ENCODE results near the gene NIPAL4. TPM values are rescaled to one million over a fixed set of nuclear protein-coding genes. Genes with fewer than 3 reads are reported as not detected.

The NIPAL4 gene
- total RNA-seq, 2 donors from 2014 or later: 0.27 to 0.49 TPM

DNA sequence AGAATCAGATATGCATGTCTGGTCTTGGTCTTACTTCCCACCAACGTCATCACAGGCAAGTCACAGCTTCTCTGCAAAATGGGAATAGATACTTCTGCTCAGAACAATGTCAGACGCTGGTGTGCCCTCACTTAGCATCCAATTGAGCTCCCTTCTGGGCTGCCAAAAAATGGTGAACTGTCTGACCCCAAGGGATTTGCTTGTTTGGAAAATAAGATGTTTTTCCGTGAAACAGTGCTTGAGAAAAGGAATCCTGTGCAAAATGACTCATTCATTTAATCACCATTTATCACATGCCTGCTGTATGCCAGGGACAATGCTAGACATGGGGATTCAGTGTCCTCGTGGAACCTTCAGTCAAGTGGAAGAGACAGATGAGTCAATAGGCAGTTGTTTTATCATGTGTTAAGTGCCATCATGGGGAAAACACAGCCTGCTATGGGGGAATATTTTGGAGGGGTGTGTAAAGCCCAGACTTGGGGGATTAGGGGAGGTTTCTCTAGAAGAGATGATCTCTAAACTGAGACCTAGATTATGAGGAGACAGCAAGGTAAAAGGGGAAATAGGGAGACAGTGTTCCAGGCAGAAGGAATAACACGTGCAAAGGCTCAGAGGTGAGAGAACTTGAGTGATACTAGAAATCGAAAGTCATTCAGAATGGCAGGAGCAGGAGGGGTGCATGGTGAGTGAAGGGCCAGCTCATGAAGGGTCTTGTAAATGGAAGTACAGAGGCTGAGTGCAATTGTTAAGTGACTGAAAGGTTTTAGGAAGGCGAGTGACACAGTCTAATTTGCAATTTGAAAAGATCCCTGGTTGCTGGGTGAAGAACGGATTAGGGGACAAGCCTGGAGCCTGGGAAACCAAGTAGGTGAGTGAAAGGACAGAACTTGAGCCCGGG lies 3.9 kb downstream of the NIPAL4 start:
- Histone ChIP-seq H3K27me3 (replicated peaks; ENCODE audit: insufficient read depth) (no peaks in the 10 kb centered on the region), H3K9me3 (no peaks in the 10 kb centered on the region), H3K4me3 (no peak overlapping the region), H3K36me3 (no peaks in the 10 kb centered on the region), H3K4me1 (ENCODE audit: control insufficient read depth in 1 of 2, low read depth in 2 of 2) (peaks cover 4 to 24% of the 10 kb centered on the region in 2 donors), H3K27ac (no peak overlapping the region)
- ATAC-seq (ENCODE audit: insufficient number of reproducible peaks, low FRiP score, low read depth) (no peak), DNase-seq (ENCODE audit: low spot score) (no peak)
- TF ChIP-seq, protein P1, sequence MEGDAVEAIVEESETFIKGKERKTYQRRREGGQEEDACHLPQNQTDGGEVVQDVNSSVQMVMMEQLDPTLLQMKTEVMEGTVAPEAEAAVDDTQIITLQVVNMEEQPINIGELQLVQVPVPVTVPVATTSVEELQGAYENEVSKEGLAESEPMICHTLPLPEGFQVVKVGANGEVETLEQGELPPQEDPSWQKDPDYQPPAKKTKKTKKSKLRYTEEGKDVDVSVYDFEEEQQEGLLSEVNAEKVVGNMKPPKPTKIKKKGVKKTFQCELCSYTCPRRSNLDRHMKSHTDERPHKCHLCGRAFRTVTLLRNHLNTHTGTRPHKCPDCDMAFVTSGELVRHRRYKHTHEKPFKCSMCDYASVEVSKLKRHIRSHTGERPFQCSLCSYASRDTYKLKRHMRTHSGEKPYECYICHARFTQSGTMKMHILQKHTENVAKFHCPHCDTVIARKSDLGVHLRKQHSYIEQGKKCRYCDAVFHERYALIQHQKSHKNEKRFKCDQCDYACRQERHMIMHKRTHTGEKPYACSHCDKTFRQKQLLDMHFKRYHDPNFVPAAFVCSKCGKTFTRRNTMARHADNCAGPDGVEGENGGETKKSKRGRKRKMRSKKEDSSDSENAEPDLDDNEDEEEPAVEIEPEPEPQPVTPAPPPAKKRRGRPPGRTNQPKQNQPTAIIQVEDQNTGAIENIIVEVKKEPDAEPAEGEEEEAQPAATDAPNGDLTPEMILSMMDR (IDR thresholded peaks at IDR 0.05): no peak

DNA sequence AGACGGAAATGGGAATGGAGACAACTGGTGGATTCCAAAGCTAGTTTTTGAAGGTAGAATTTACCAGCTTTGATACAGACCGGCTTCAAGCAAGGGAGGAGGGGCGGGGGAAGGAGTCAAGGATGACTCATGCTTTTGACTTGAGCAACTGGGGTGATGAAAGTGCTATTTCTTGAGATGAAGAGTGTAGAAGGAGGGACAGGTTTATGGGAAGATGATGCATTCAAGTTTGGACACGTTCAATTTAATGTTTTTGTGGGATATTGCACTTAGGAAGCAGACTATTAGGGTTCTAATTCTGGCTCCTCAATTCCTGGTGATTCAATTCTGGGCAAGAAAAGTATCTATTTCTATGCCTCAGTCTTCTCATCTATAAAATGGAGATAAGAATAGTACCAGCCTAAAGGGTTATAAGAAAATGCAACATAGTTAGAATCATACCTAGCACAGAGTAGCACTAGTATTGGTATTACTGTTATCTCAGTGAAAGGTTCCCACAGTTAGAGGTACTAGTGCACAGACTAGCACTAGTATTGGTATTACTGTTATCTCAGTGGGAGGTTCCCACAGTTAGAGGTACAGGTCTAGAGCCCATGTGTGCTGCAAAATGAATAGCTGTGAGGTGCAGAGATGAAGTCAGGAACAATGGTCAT lies 4.6 kb downstream of the NIPAL4 start:
- DNase-seq (ENCODE audit: low spot score) (peak; percentile 51), ATAC-seq (ENCODE audit: insufficient number of reproducible peaks, low FRiP score, low read depth) (peak; percentile 84)
- TF ChIP-seq, protein P1 (IDR thresholded peaks at IDR 0.05): no peak
- no peaks in the 10 kb centered on the region for H3K9me3 ChIP-seq
- no peak overlapping the region for H3K27ac ChIP-seq
- no peak overlapping the region for H3K4me3 ChIP-seq
- H3K27me3 ChIP-seq (replicated peaks; ENCODE audit: insufficient read depth): no peaks in the 10 kb centered on the region
- peaks cover 4 to 24% of the 10 kb centered on the region in 2 donors for H3K4me1 ChIP-seq (ENCODE audit: control insufficient read depth in 1 of 2, low read depth in 2 of 2)
- no peaks in the 10 kb centered on the region for H3K36me3 ChIP-seq

DNA sequence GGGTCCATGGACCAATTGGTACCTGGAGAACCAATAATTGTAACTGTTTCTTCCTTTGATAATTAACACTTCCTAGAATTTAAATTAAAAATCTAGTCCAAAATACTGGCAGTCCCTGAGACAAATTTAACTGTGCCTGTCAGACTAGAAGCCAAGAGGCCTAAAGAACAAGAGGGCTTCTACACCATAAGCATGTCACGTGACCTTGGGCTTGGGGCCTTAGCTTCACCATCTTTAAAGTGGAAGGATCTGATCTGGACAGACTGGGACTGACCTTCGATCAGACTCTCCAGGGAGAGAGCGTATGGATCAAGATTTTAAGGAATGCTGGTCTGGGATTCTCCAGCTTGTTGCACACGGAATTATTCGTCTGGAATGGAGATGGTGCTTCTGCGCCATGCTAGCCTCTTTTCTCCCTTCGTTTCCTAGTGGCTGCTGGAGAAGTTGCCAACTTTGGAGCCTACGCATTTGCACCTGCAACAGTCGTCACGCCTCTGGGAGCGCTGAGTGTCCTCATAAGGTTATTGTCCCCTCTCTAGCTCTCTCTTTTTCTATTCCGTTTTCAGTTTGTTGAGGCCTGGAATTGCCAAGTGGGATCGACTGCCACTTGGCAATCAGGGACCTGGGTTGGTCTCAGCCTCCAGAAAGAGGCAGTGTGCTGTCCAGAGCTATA lies 8.4 kb downstream of the NIPAL4 start:
- DNase-seq (ENCODE audit: low spot score): no peak
- Histone ChIP-seq H3K27me3 (replicated peaks; ENCODE audit: insufficient read depth) (no peaks in the 10 kb centered on the region), H3K9me3 (no peaks in the 10 kb centered on the region), H3K27ac (no peak overlapping the region), H3K4me3 (no peak overlapping the region), H3K4me1 (ENCODE audit: control insufficient read depth in 1 of 2, low read depth in 2 of 2) (peaks cover 5 to 16% of the 10 kb centered on the region in 2 donors), H3K36me3 (no peaks in the 10 kb centered on the region)
- ATAC-seq (ENCODE audit: insufficient number of reproducible peaks, low FRiP score, low read depth): no peak
- TF ChIP-seq, protein P1 (IDR thresholded peaks at IDR 0.05): no peak

DNA sequence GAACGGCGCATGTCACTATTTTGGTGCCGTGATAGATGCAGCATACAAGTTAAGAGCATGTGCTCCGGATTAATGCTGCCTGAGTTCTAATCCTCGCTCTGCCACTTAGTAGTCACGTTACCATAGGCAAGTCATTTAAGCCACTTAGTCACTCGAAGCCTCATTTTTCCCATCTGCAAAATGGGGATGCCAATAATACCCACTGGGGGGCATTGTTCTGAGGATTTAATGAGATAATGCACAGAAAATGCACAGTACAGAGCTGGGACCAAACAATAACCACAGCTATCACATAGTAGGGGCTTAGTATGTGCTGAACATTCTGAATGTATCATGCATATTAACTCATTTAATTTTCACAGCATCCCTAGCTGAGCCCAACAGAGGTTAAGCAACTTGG lies 9.1 kb downstream of the NIPAL4 start:
- Histone ChIP-seq H3K4me1 (ENCODE audit: control insufficient read depth in 1 of 2, low read depth in 2 of 2) (peaks cover 9 to 22% of the 10 kb centered on the region in 2 donors), H3K4me3 (no peak overlapping the region), H3K36me3 (no peaks in the 10 kb centered on the region), H3K27me3 (replicated peaks; ENCODE audit: insufficient read depth) (no peaks in the 10 kb centered on the region), H3K9me3 (no peaks in the 10 kb centered on the region), H3K27ac (no peak overlapping the region)
- ATAC-seq (ENCODE audit: insufficient number of reproducible peaks, low FRiP score, low read depth) (no peak), DNase-seq (ENCODE audit: low spot score) (no peak)
- TF ChIP-seq, protein P1 (IDR thresholded peaks at IDR 0.05): no peak

DNA sequence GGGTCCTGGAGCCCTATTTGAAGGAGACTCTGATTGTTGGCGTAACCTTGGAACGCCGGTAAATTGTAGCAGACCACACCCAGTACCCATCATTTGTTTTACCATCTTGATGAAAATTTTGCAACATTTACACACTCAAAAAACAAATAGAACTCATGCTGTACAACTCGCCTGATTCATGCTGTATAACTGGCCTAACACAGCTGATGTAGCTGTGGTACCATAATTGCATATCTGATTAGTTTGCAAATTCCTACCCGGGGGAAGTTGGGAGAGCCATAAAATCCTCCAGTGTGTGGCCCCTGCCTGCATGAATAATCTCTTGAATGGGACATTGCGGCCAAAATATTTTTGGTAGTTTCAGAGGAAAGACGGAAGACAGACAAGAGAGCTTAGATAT lies 9.7 kb downstream of the NIPAL4 start:
- Histone ChIP-seq H3K4me3 (no peak overlapping the region), H3K36me3 (no peaks in the 10 kb centered on the region), H3K27me3 (replicated peaks; ENCODE audit: insufficient read depth) (no peaks in the 10 kb centered on the region), H3K9me3 (no peaks in the 10 kb centered on the region), H3K27ac (no peak overlapping the region), H3K4me1 (ENCODE audit: control insufficient read depth in 1 of 2, low read depth in 2 of 2) (peaks cover 9 to 18% of the 10 kb centered on the region in 2 donors)
- no peak for DNase-seq (ENCODE audit: low spot score)
- no peak for ATAC-seq (ENCODE audit: insufficient number of reproducible peaks, low FRiP score, low read depth)
- TF ChIP-seq, protein P1 (IDR thresholded peaks at IDR 0.05): no peak
